HEK293T (cell line): ENCODE data around the gene BLOC1S5.

Experiments
- BHLHE40 ChIP-seq: fragments of 450-650 bp; IDR thresholded peaks from 2 replicates; pipeline ENCODE4 v1.6.1; 2016; ENCODE audit warnings: mild to moderate bottlenecking, moderate library complexity, borderline replicate concordance
- ELF4 ChIP-seq: fragments of 450-650 bp; IDR thresholded peaks from 2 replicates; pipeline ENCODE4 v1.6.1; 2017; ENCODE audit warnings: antibody characterized with exemption
- FOXA1 ChIP-seq: fragments of 450-650 bp; IDR thresholded peaks from 2 replicates; pipeline ENCODE4 v1.6.1; 2016; ENCODE audit warnings: mild to moderate bottlenecking
- FOXM1 ChIP-seq: fragments of 450-650 bp; IDR thresholded peaks from 2 replicates; pipeline ENCODE4 v1.6.1; 2017; ENCODE audit warnings: mild to moderate bottlenecking, borderline replicate concordance
- HDGF ChIP-seq: fragments of 450-650 bp; IDR thresholded peaks from 2 replicates; pipeline ENCODE4 v1.6.1; 2017; ENCODE audit warnings: antibody characterized with exemption, borderline replicate concordance
- L3MBTL2 ChIP-seq: fragments of 450-650 bp; conservative IDR thresholded peaks from 2 replicates; pipeline ENCODE4 v1.6.1; 2016; ENCODE audit warnings: mild to moderate bottlenecking
- NFRKB ChIP-seq: fragments of 450-650 bp; IDR thresholded peaks from 2 replicates; pipeline ENCODE4 v1.6.1; 2016; ENCODE audit warnings: mild to moderate bottlenecking, moderate library complexity
- SP1 ChIP-seq: fragments of 450-650 bp; IDR thresholded peaks from 2 replicates; pipeline ENCODE4 v1.6.1; 2017
- SUZ12 ChIP-seq: fragments of 450-650 bp; IDR thresholded peaks from 2 replicates; pipeline ENCODE4 v1.6.1; 2016; ENCODE audit warnings: mild to moderate bottlenecking
- TARDBP ChIP-seq: fragments of 450-650 bp; IDR thresholded peaks from 2 replicates; pipeline ENCODE4 v1.6.1; 2016
- TF ChIP-seq, protein P1 (sequence below): fragments of 450-650 bp; IDR thresholded peaks from 2 replicates; pipeline ENCODE4 v1.6.1; 2016

DNA sequence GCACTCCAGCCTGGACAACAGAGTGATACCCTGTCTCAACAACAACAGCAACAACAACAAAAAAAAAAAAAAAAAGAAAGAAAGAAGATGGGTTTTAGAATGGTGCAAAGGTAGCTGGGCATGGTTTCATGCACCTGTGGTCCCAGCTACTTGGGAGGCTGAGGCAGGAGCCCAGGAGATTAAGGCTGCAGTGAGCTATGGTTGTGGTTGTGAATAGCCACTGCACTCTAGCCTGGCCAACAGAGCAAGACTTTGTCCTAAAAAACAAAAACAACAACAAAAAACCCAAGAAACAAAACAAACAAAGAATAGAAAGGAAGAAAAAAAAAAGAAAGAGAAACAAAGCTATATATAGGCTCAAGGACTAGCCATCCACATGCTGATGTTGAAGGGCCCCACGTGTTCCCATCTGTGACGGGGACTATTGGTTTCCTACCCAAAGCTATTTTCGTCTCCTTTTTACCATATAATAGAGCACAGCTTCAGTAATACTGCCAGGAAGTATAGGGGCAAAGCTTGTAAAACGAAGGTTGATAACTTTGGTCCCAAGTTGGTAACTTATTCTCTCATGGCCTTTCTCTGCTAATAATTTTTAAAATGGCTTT is 46.0 kb upstream of the BLOC1S5 start:
- TF ChIP-seq HDGF (no peak), SP1 (no peak), ELF4 (no peak), BHLHE40 (no peak), FOXM1 (no peak), SUZ12 (no peak), L3MBTL2 (no peak), FOXA1 (no peak), NFRKB (no peak), TARDBP (no peak)
- TF ChIP-seq, protein P1, sequence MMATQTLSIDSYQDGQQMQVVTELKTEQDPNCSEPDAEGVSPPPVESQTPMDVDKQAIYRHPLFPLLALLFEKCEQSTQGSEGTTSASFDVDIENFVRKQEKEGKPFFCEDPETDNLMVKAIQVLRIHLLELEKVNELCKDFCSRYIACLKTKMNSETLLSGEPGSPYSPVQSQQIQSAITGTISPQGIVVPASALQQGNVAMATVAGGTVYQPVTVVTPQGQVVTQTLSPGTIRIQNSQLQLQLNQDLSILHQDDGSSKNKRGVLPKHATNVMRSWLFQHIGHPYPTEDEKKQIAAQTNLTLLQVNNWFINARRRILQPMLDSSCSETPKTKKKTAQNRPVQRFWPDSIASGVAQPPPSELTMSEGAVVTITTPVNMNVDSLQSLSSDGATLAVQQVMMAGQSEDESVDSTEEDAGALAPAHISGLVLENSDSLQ: no peak
